Measurements from ENCODE around the gene OR6Y1. TPM values are rescaled to one million over a fixed set of nuclear protein-coding genes. Genes with fewer than 3 reads are reported as not detected.

Gene OR6Y1
- total and polyA plus RNA-seq, 2 experiments from 2014 or later: not detected

GRCh38 chr1:158520021-158520420 lies 34.2 kb downstream of the OR6Y1 start (continued):
- TF ChIP-seq ZNF462 (CRISPR knock-in tag; IDR thresholded peaks at IDR 0.05) (no peak), ETS1 (IDR thresholded peaks at IDR 0.05) (no peak), EZH2phosphoT487 (IDR thresholded peaks at IDR 0.05; ENCODE audit: unreplicated experiment) (no peak), REST (IDR thresholded peaks at IDR 0.05; ENCODE audit: unreplicated experiment) (no peak), STAT1 (IDR thresholded peaks at IDR 0.05; ENCODE audit: unreplicated experiment) (no peak)

Measured in GM23338 (cell line).